Stimulated activated CD8-positive, alpha-beta memory T cell treated with anti-CD3 and anti-CD28 coated beads, Interleukin-15, amount 100 ng/mL, for 1 hour (primary cell): ENCODE measurements around the gene TBX15.

Experiments used
- DNase-seq: peaks from one replicate; pipeline ENCODE4 v3.0.0-alpha.2; 2020; ENCODE audit warnings: low read depth

The TBX15 gene

GRCh38 chr1:119001181-119002027 is 13.3 kb upstream of the TBX15 start:
- no peak for DNase-seq

- no peak for DNase-seq
These were observed 12.4 kb upstream of the TBX15 start for GRCh38 chr1:119000371-119001180.

GRCh38 chr1:118999348-119000071 is 11.4 kb upstream of the TBX15 start:
- DNase-seq: no peak

DNA sequence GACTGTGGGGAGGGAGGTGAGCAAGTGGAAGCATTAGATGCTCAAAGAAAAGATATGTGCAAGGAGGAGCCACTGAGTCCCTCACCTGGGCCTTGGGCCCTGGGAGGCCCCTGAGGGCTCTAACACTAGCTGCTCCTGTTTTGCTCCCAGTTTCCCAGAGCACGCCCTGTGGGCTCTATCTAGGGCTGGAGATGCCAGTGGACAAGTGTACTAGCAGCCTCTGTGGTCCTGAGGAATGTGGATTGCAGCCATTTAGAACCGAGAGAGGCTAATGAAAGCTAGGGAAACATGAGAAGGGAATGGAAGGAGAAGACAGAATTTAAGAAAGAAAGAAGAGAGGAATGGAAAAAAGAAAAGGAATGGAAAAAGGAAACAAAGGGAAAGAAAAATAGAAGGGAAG is 10.0 kb upstream of the TBX15 start:
- DNase-seq: no peak

DNA sequence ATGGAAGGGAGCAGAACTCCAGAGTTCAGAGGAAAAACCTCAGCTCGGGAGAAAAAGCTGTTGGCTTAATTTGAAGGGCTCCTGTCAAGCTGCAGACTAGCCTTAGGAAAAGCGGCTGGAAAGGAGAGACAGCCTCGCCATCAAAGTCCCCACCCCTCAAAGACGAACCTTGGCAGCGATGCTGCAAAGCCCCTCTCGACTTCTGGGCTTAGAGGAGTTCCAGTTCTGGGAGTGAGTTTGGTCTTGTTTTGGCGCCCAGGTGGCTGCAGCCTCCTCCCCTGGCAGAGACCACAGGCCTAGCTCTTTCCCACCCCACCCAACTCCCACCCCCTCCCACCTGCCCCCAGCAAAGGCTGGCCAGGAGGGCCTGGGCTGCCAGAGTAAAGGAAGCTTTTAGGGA is 9.1 kb upstream of the TBX15 start:
- no peak for DNase-seq

DNA sequence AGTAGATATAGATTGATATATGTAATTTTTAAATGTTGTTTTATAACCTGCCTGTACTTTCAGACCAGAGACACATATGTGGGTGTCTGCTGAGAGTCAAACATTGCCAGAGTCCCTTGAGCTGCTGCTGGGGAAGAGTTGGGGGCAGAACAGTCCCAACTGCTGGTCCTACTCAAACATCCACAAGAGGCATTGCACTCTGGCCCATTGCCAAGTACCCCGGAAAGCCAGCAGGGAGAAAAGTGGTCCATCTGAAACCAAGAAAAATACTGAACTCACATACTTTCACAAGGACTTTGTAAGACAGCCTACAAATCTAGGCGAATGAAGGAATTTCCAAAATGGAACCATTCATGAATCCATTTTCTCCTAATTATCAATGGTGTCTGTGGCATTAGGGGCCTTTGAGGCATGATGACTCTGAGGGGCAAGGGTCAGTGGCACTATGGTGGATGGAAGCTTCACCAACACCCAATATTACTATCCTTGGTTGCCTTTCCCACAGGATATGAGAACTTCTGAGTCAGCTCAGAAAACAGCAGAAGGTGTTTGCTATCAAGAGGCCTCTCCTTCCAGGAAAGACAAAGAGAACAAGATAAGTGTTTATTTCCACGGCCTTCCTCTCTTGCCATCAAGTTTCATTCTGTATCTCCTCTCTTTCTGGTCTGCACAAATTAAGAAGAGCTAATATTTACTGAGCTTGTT is 7.3 kb upstream of the TBX15 start:
- DNase-seq: no peak

DNA sequence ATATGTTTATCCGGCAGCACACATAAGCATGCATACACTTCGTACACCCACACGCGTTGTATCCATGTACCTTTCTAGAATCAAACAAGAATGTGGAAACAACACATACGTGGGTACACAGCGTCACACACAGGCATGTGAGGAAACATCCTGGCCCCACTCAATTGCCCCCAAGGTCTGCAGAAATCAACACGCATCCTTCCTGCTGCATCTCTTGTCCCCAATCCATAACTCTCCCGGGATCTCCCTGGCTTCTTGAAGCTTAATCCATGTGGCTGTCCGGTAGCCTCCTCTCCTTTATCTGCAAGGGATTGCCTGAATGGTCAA is 5.5 kb upstream of the TBX15 start:
- no peak for DNase-seq

GRCh38 chr1:118992868-118993699 is 4.9 kb upstream of the TBX15 start:
- DNase-seq: no peak

GRCh38 chr1:118992237-118992825 is 4.2 kb upstream of the TBX15 start:
- no peak for DNase-seq

- no peak for DNase-seq
These were observed 3.3 kb upstream of the TBX15 start for GRCh38 chr1:118991448-118991847.

GRCh38 chr1:118990513-118991152 is 2.5 kb upstream of the TBX15 start:
- DNase-seq: no peak

DNA sequence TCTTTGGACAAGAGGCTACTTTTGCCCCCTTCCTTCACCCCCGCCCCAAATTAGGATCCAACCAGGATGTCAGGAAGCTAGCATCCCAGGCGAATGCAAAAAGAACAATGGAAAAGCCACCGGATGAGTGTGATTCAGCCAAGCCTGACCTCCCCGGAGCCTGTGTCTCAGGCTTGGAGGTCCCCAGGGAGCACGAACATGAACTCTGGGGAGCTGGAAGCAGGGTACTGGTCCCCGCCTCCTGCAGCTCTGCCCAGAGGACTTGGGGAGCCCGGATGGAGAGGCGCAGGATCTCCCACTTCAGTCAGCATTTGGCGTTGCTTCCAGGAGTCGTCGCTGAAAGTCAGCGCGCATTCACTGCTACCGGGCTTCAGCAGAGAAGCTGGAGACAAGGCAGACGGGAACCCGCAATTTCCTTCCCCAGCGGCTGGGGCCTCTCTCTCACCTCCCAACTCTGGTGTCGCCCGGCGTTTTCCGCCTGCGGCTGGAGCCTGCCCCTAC is 1.8 kb upstream of the TBX15 start:
- no peak for DNase-seq

- no peak for DNase-seq
These were observed 1.1 kb upstream of the TBX15 start for GRCh38 chr1:118989006-118989815.

DNA sequence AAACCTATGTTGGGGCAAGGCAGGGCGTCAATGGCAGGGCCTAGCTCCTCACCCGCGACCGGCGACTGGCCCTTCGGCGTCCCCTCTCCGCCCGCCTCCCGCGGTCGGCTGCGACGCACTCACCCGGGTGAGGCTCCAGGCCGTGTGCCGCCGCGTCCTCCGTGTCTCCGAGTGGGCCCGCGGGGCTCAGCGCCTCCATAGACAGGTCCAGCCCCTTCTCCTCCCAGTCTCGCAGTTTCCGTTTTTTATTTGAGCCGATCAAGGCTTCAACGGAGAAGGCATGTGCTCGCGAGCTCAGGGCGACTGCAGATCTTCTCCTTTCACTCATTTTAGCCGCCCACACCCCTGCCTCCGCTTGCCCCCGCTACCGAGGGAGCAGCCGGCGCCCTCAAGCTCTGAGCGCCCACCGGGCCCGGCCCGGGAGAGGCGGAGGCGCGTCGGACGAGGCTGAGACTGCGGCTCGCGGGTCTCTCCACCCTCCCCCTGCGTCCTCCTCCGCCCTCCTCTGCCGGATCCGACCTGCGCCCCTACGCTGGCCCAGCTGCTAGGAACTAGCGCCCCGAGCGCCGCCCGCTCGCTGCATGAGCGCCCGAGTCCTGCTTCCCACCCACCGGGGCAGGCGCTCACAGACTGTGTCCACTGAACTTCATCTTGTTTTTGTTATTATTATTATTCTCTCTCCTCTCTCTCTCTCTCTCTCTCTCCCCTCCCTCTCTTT is 516 bp downstream of the TBX15 start:
- no peak for DNase-seq

DNA sequence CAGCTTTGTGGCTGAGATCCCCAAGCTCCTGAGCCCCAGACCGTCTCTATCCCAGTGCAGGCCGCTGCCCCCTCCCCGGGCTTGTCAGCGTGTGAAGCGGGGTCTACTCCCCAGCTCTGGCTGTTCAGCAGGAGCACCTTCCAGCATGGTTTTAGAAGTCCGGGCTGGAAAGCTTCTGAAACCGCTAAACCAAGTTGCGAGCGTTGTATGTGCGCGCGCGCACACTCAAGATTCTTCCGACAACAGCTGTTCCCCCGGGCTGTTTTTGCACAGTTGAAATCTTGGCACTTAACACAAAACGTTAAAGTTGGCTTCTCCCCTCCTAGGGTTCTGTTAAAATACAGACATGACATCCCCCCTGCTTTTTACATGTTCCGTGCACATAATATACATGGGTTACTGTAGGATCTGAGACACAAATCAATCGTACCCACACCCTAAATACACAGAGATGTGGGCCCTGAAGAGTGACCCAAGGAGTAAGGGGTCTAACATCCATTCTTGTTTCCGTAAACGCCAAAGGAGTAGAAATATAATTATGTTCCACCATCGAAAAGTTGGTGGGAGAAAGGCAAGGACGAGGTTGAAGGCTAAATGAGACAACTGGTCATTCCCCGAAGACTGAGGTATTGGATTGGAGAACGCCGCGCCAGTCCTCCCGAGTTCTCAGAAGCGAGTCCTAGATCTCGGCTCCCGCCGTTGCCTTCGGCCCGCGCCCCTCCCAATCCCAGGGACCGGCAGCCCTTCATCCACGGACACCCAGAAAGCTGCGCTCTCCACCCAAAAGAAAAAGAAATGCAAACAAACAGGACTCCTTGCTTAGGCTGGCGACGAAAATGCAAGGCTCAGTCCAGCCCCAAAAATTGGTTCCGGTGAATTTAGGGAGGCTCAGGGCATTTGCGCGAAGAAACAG is 1.3 kb downstream of the TBX15 start:
- DNase-seq: no peak

DNA sequence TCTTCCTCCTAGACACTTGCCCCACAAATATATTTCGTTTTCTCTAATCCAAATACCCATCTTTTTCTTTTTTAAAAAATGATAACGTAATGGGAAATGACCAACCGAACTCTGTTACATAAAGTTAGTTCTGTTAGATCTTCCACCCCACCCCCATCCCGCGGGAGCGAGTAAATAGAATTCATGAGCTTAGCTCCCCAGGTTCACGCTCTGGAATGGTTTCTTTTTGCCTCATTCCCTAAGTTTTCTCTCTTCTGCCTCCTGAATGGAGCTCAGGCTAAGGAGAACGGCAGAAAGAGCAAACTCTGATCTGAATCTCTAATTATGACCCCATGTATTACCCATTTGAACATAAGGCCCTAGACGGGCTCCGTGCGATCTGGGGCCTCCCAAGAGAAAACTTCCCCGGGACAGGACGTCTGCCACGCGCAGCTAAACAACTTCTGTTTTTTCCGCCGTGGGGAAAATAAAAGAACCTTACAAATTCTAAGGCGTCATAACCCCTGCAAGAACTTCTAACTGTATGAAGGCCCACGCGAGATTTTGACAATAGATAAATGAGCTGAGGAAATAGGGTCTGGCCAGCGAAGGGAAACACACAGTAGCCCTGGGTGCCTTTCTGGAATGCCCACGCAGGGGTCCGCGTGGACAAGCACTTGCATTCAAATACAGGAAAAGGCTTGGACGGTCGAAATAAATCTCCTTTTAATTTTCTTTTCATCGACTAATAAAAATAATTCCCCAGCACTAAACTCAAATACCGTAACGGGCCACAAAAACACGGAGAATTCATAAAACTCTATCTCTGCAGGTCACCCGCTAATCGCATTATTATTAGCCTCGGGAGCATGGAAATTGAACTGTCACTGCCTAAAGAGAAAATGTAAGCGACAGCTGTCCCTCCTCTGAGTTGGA is 2.2 kb downstream of the TBX15 start:
- no peak for DNase-seq
